GM19025 (cell line): ENCODE data around the gene CALHM5.

Experiments used
- ATAC-seq: cut with Tn5 transposase; IDR thresholded peaks from one replicate; pipeline ENCODE4 v1.9.1; 2021; ENCODE audit warnings: mild to moderate bottlenecking, low read depth, moderate library complexity; ENCODE audit not compliant: unreplicated experiment

CALHM5 gene

GRCh38 chr6:116545651-116546050 is 34.2 kb downstream of the CALHM5 start, which contains the start of gene TRAPPC3L:
Gene TRAPPC3L (minus strand): TSS chr6:116545684. CDS start chr6:116545514, 170 bp downstream.
- no peak for ATAC-seq

DNA sequence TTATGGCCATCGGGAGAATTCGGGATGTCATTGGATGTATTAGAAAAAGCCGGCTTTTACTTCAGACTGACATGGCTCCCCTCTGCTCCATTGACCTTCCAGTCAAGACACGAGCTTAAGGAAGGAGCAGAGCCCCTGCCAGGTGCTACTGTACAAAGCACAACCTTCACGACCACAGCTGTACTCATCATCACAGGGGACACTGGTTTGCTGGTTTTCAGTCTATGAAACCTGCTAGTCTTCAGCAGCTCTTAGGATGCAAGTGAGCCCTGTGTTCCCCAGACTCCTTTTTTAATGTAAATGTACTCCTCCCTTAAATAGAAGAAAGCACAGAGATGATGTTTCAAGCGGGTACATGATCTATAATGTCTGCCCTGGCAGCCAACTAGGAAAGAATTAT is 35.9 kb downstream of the CALHM5 start:
- ATAC-seq = no peak

DNA sequence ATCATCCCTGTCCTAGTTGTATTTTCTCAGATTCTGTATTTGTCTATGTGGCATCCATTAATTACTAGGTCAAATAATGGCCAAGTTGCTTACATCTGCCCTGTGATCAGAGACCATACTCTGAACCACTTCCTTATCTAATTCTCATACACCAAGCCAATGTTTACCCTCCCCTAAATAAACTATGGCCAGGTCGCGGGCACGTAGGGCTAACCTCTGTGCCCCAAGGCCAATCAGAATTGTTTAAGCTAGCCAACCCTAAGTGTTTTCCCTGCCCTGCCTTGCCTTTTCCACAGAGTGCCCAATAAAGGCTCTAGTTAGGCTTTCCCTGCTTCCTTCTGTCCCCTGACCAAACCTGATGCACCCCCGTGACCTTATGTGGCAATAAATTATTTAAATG is 39.4 kb downstream of the CALHM5 start:
- ATAC-seq = no peak

DNA sequence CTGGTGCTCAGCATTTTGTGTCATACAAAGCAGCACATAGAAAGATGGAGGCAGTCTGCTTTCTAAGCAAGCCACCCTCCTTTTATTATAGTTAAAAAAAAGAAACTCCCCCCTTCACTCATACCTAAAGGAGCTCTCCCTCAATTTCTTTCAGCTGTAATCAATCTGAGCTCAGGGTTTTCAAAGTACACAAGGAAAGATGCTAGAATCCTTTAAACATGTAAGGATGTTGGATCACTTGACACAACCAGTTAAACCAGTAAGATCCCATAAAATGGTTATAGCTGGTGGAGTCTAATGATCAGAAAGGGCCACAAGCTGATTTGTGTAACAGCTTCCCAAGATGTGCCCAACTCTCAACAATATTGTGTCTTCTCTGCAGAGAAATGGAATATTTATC is 42.0 kb downstream of the CALHM5 start, which contains the start of gene CALHM4:
Gene CALHM4, plus strand, starts transcription at position 301 of the 400 bp plus-strand sequence. Its CDS starts 43 bp downstream, at position 344.
- ATAC-seq = no peak

DNA sequence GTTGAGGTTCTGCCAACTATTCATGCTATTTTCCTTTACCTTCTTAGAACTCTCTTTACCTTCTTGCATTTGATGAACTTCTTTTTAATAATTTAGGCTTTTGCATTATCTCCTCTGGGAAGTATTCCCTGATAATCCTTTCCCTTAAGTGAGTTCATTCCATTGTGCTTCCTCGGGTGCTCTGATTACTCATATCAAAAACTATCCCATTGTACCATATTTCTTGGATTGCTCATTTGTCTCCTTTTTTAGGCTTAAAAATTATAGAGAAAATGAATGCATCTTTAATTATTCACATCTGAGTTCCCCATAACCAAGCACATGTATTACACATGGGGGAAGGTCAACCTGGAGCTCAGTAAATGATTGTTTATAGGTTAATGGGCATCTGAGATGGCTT is 44.6 kb downstream of the CALHM5 start:
- no peak for ATAC-seq

DNA sequence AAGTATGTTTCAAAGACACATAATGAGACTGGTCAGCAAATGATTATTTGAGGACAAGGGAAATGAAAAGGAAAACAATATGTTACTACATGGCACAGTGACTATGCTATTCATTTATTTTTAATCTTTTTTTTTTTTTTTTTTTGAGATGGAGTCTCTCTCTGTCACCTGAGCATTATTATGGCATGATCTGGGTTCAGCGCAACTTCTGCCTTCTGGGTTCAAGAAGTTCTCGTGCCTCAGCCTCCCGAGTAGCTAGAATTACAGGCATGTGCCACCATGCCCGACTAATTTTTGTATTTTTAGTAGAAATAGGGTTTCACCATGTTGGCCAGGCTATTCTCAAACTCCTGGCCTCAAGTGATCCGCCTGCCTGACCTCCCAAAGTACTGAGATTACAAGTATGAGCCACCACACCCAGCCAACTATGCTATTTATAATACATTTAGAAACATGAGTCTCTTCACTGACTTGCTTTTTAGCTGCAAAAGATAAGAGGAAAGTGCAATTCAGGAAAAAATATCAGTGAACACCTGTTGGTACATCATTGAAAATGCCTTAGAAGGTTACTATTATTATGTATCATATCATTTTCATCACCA is 45.5 kb downstream of the CALHM5 start:
- no peak for ATAC-seq

DNA sequence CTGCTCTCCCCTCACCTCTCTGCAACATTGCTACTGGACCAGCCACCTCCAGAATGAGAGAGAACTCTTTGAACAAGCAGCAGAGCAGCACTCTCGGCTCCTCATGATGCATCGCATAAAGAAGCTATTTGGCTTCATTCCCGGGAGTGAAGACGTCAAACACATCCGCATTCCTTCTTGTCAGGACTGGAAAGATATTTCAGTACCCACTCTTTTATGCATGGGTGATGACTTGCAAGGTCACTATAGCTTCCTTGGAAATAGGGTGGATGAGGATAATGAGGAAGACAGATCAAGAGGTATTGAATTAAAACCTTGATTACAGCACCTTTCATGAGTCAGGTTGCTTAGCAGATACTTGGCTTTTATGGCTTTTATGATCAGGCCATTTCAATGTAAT is 46.5 kb downstream of the CALHM5 start:
- ATAC-seq = no peak

DNA sequence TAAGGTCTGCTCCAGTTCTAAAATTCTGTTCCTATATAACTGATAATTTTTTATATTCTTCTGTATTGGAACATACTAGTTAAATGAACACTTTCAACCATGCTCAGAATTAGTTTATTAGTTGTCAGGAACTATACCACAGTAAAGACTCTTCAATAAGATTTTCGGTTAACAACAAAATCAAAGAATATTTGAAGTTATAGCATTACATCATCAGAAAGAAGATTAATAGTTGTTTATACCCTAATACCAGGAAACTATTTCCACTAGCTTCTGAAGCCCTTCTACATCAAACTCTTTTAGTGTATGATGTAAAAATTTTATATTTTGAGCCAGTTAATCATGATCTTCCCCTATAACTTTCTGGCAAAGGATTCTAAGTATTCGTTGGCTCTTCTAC is 48.7 kb downstream of the CALHM5 start:
- no peak for ATAC-seq

DNA sequence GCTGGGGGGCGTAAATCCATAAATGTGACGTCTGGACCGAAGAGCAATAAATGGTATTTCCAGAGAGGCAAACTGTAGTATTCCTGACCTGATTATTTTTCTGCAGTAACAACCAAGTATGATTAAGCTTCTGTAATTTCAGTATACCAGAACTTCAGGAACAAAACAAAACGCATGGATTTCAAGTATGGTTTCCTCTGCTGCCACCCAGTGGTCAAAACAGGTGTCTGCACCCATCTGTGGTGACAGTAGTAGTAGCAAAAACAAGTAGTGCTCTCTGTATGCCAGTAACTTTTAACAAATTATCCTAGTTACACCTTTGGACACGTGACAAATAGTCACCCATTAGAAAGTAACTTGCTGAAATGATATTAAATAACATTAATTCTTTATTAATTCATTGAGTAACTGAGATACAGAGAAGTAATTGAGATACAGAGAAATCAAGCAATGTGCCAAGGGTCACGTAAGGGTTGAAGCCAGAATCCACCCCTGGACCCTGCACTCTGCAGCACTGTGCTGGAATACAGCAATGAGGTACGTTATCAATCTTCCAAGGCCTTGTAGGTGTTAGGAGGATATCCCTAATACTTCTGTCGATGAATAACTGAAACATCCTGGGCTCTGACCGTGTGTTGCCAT is 50.1 kb downstream of the CALHM5 start:
- peak; percentile 65 for ATAC-seq

DNA sequence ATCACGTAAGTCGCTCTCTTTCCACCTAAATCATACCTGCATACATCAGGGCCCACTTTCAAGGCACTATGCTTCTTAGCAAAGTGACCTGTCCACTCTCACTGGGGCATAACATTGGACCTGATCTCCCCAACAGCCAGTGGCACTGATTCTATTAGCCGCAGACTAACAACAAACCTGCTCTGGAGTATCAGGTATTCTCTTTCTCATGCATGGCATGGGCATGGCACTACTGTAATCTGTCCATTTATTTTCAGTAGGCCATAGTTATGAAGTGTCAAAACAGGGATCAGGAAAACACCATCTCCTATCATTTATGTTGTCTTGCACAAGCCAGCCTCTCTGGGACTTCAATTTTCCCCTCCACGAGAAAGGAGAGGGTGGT is 50.6 kb downstream of the CALHM5 start:
- ATAC-seq = no peak

DNA sequence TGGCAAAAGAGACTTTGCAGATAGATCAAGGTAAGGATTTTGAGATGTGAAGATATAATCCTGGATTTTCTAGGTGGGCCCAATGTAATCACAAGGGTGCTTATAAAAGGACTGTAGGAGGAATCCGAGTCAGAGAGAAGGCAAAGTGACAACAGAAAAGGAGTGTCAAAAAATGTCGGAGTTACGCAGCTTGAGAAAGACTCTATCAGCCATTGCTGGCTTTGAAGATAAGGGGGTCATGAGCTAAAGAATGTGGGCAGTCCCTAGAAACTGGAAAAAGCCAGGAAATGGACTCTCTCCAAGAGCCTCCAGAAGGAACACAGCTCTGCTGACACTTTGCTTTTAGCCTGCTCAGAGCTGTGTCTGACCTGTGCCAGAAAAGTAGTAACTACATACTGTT is 51.2 kb downstream of the CALHM5 start:
- ATAC-seq = no peak

- no peak for ATAC-seq
These were observed 52.4 kb downstream of the CALHM5 start for GRCh38 chr6:116563830-116564229.

DNA sequence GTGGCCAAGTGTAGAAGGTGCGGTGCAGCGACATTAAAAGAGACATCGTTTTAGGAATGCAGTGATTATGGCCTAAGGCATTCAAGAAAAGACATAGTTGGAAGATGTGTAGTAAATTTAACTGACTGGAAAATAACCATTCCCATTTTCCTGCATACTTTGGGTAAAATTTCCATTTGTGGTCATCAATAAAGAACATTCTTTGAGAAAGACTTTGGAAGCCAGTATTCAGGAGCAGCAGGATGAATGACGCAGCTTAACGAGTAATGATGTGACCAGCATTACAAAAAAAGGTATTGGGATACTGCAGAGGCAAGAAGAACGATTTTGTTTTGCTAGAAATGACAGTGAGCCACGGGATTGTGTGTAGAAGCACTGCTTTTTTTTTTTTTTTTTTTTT is 52.9 kb downstream of the CALHM5 start:
- no peak for ATAC-seq

- ATAC-seq = no peak
These were observed 53.8 kb downstream of the CALHM5 start for GRCh38 chr6:116564921-116565872.

DNA sequence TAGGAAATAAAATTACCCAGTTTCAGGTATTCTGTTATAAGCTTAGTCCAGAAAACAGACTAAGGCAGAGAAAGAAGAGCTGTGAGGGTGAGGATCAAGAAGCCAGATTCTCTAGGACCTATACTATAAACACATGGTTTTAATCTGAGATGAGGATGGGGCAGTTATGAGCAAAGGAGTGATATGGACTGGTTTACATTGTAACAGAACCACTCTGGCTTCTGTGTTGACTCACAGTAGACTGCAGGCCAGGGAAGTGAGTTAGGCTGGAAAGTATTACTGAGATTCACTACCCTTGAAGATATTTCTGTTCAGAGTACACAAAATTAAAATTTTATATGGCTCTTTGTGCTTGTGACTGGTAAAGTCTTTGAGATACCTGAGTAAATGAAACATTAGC is 56.7 kb downstream of the CALHM5 start:
- no peak for ATAC-seq

GRCh38 chr6:116568821-116569755 is 57.6 kb downstream of the CALHM5 start:
- no peak for ATAC-seq

GRCh38 chr6:116570856-116571682 is 59.6 kb downstream of the CALHM5 start, which contains the start of gene RWDD1:
Gene RWDD1 (plus strand): TSS chr6:116571504. CDS start chr6:116571583, 79 bp downstream.
- peak; percentile 94 for ATAC-seq

GRCh38 chr6:116571683-116572000 is 60.2 kb downstream of the CALHM5 start:
- ATAC-seq = no peak

GRCh38 chr6:116572162-116572561 is 60.7 kb downstream of the CALHM5 start:
- no peak for ATAC-seq
